Activated CD4-positive, alpha-beta T cell treated with anti-CD3 and anti-CD28 coated beads, Interleukin-2, amount 10 ng/mL, durations not matched to agents 7 days and 5 days (primary cell): ENCODE data around the gene SYNPO. TPM values are rescaled to one million over a fixed set of nuclear protein-coding genes. Genes with fewer than 3 reads are reported as not detected.

ENCODE experiments used
- CTCF ChIA-PET: fragments of 350-600 bp; sonication (Branson Sonifier 250); formaldehyde crosslinking; loops from one replicate; lab custom pipeline; 2021; ENCODE audit warnings: antibody characterized with exemption; lab: Charles Lee
- POLR2A ChIA-PET: fragments of 350-600 bp; sonication (Branson Sonifier 250); formaldehyde crosslinking; loops from one replicate; lab custom pipeline; 2021; ENCODE audit warnings: antibody characterized with exemption; lab: Charles Lee
- DNase-seq: peaks from one replicate; pipeline ENCODE4 v3.0.0-alpha.2; 2020
- H3K27ac Mint-ChIP-seq: one replicate; pipeline ENCODE4 v1.8.0; 2021; ENCODE audit warnings: mild to moderate bottlenecking, moderate library complexity, mixed read lengths
- H3K27me3 Mint-ChIP-seq: one replicate; pipeline ENCODE4 v1.8.0; 2021; ENCODE audit warnings: mixed read lengths
- H3K36me3 Mint-ChIP-seq: one replicate; pipeline ENCODE4 v1.8.0; 2021; ENCODE audit warnings: low read depth, mixed read lengths
- H3K4me1 Mint-ChIP-seq: one replicate; pipeline ENCODE4 v1.8.0; 2021; ENCODE audit warnings: mixed read lengths
- H3K4me3 Mint-ChIP-seq: one replicate; pipeline ENCODE4 v1.8.0; 2021; ENCODE audit warnings: mild to moderate bottlenecking, moderate library complexity, mixed read lengths
- H3K9me3 Mint-ChIP-seq: one replicate; pipeline ENCODE4 v1.8.0; 2021; ENCODE audit warnings: mixed read lengths
- total RNA-seq, 2 experiments: library from RNA; stranded (reverse); gene quantifications; one replicate each; pipeline ENCODE4 v1.2.3, GENCODE V29; 2021

The SYNPO gene
- total RNA-seq, 2 experiments from 2014 or later = 0.05 to 0.08 TPM

DNA sequence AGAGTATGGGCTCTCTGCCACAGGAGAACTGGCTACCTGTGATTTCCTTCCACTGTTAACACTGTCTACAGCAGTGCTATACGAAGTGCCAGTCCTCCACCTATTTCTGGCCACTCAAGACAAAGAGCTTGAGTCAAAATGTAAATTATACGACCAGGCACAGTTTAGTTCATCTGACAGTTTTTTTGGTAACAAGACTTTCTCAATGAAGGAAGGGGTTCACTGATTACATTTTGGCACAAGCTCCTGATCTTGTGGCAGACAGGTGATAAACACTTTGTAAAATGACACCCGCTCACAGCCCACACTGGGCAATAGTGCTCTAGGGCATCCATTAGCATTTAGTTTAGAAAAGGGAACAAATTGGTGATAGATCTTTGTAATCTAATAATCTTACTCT lies 51.8 kb downstream of the SYNPO start:
- H3K27ac Mint-ChIP-seq = no peak overlapping the region
- no peaks in the 10 kb centered on the region for H3K27me3 Mint-ChIP-seq
- H3K9me3 Mint-ChIP-seq = no peaks in the 10 kb centered on the region
- H3K4me1 Mint-ChIP-seq = no peaks in the 10 kb centered on the region
- POLR2A ChIA-PET = no interaction called here
- H3K36me3 Mint-ChIP-seq = peaks cover 60% of the 10 kb centered on the region
- no peak overlapping the region for H3K4me3 Mint-ChIP-seq
- no peak for DNase-seq
- CTCF ChIA-PET = no interaction called here

DNA sequence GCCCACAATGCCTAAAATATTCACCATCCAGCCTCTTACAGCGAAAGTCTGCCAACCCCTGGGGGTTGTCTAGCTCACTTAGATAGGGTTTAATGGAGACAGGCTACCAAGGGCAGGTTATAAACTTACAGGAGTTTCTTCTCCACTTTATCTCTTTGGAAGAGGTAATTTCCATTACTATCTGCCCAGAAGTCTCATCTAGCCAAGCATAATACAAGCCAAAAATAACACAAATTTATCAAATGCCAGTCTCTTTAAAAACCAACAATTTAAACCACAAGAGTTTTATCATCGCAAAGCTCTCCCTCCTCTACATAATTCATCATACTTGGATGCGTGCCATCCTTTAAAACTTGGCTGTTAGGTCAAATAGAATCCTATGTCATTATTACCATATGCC lies 54.2 kb downstream of the SYNPO start:
- Mint-ChIP-seq H3K36me3 (peaks cover 67% of the 10 kb centered on the region), H3K27ac (no peak overlapping the region)
- CTCF ChIA-PET = no interaction called here

DNA sequence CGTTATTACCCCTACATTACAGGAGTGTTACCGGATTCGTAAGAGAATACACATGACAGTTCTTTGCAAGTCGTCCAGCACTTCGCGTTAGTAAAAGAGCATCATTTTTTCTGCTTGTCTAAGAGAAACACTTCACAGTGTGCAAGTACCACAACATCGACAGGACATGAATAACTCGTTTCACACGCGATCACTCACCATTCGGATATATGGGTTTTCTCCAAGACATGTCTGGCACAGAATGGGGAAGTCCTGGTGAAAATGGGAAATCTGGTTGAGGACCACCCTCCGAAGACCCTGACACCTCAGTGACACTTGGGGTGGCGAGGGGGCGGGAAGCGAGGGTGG lies 59.8 kb downstream of the SYNPO start:
- DNase-seq = no peak
- Mint-ChIP-seq H3K4me3 (no peak overlapping the region), H3K9me3 (no peaks in the 10 kb centered on the region), H3K36me3 (peaks cover 27% of the 10 kb centered on the region), H3K4me1 (peaks cover 13% of the 10 kb centered on the region), H3K27me3 (no peaks in the 10 kb centered on the region), H3K27ac (no peak overlapping the region)
- POLR2A ChIA-PET = interaction anchor here (1.1 to 2.1 kb wide), 2 partner anchors 59 to 147 kb away, joined by 3 to 10 read pairs; partner anchors contain the start of genes DCTN4 and IRGM
- CTCF ChIA-PET = interaction anchor here (0.6 to 3.8 kb wide), 30 partner anchors 9 to 733 kb away, joined by 3 to 26 read pairs (median 3); partner anchors contain the start of genes IRGM and MYOZ3

More for the DNA sequence above, 54.2 kb downstream of the SYNPO start:
- DNase-seq = no peak
- no peak overlapping the region for H3K4me3 Mint-ChIP-seq
- no peaks in the 10 kb centered on the region for H3K4me1 Mint-ChIP-seq
- POLR2A ChIA-PET = no interaction called here
- H3K9me3 Mint-ChIP-seq = no peaks in the 10 kb centered on the region
- no peaks in the 10 kb centered on the region for H3K27me3 Mint-ChIP-seq

- no peaks in the 10 kb centered on the region for H3K9me3 Mint-ChIP-seq
- no peaks in the 10 kb centered on the region for H3K27me3 Mint-ChIP-seq
- ChIA-PET POLR2A (interaction anchor here (0.6 to 2.1 kb wide), 5 partner anchors 58 to 146 kb away, joined by 3 to 10 read pairs (median 3); partner anchors contain the start of genes DCTN4 and IRGM), CTCF (interaction anchor here (0.6 to 3.8 kb wide), 29 partner anchors 8 to 251 kb away, joined by 3 to 26 read pairs (median 4); partner anchors contain the start of gene IRGM)
- peaks cover 13% of the 10 kb centered on the region for H3K4me1 Mint-ChIP-seq
- peak; percentile 94 for DNase-seq
- peaks cover 22% of the 10 kb centered on the region for H3K36me3 Mint-ChIP-seq
- no peak within 1 kb of the TSS for H3K27ac Mint-ChIP-seq
- no peak within 1 kb of the TSS for H3K4me3 Mint-ChIP-seq
Observed at GRCh38 chr5:150700594-150701377, 60.3 kb downstream of the SYNPO start, which contains the start of gene RBM22. TSS of gene RBM22 (minus strand) at chr5:150701062. CDS start at chr5:150700985, 77 bp downstream.

GRCh38 chr5:150703762-150704161 lies 63.3 kb downstream of the SYNPO start:
- ChIA-PET CTCF (interaction anchor here (0.5 to 1.4 kb wide), 4 partner anchors 8 to 875 kb away, joined by 3 read pairs; no protein-coding TSS in a partner anchor), POLR2A (no interaction called here)
- no peak overlapping the region for H3K4me3 Mint-ChIP-seq
- peaks cover 13% of the 10 kb centered on the region for H3K4me1 Mint-ChIP-seq
- H3K27ac Mint-ChIP-seq = no peak overlapping the region
- H3K9me3 Mint-ChIP-seq = no peaks in the 10 kb centered on the region
- H3K27me3 Mint-ChIP-seq = no peaks in the 10 kb centered on the region
- DNase-seq = no peak
- H3K36me3 Mint-ChIP-seq = peaks cover 13% of the 10 kb centered on the region

GRCh38 chr5:150706776-150707390 lies 66.4 kb downstream of the SYNPO start:
- ChIA-PET CTCF (interaction anchor here (0.5 kb wide), 1 partner anchor 19 kb away, joined by 3 read pairs; no protein-coding TSS in a partner anchor), POLR2A (interaction anchor here (0.5 kb wide), 1 partner anchor 620 kb away, joined by 6 read pairs; no protein-coding TSS in a partner anchor)
- H3K4me1 Mint-ChIP-seq = peaks cover 8% of the 10 kb centered on the region
- H3K27me3 Mint-ChIP-seq = no peaks in the 10 kb centered on the region
- H3K27ac Mint-ChIP-seq = peak overlapping the region; percentile 0
- no peak for DNase-seq
- H3K36me3 Mint-ChIP-seq = peaks cover 24% of the 10 kb centered on the region
- no peak overlapping the region for H3K4me3 Mint-ChIP-seq
- no peaks in the 10 kb centered on the region for H3K9me3 Mint-ChIP-seq

Other genes starting within 250 kb of the SYNPO start
- 100 to 1,000 TPM; 462 to 507 TPM for gene CD74, start 227.8 kb upstream of the SYNPO start, total RNA-seq
- gene RPS14, start 190.9 kb upstream of the SYNPO start, total RNA-seq = 1,000 to 10,000 TPM; 2,151 to 2,478 TPM
- under 1 TPM; 0.50 to 0.71 TPM for gene NDST1, start 132.5 kb upstream of the SYNPO start, total RNA-seq
- under 1 TPM in 1 of 2 experiments, not detected in 1; 0.05 TPM for gene MYOZ3, start 20.6 kb downstream of the SYNPO start, total RNA-seq
- 10 to 100 TPM; 61.9 to 65.6 TPM for gene RBM22, start 60.4 kb downstream of the SYNPO start, total RNA-seq
- gene DCTN4, start 118.4 kb downstream of the SYNPO start, total RNA-seq = 10 to 100 TPM; 38.7 to 45.6 TPM
- gene SMIM3, start 138.1 kb downstream of the SYNPO start, total RNA-seq = 1 to 10 TPM; 8.4 to 8.9 TPM
- gene IRGM, start 205.9 kb downstream of the SYNPO start, total RNA-seq = 1 to 10 TPM; 1.7 to 2.2 TPM